Peyer's patch (tissue), 4 donors: Measurements from ENCODE around the gene TCF7.

Experiments used
- CTCF ChIP-seq, 6 experiments: fragments of 450-650 bp in 4 of 6; fragments of 200-600 bp in 2 of 6; sonication (generic) in 1 of 6; IDR thresholded peaks; one replicate each; pipeline ENCODE4 v1.5.1; 2017 to 2019; ENCODE audit warnings: antibody characterized with exemption in 6 of 6, mild to moderate bottlenecking in 3 of 6, moderate library complexity in 1 of 6
- POLR2A ChIP-seq, 2 donors: fragments of 450-650 bp; IDR thresholded peaks; one replicate each; pipeline ENCODE4 v1.5.1; 2017; ENCODE audit warnings: antibody characterized with exemption in 2 of 2, mild to moderate bottlenecking in 2 of 2, moderate library complexity in 2 of 2

- TF ChIP-seq CTCF (IDR thresholded peaks at IDR 0.05), result peak; percentile 67 to 97 (median 78)
- no peak for TF ChIP-seq POLR2A (IDR thresholded peaks at IDR 0.05)
Measured at GRCh38 chr5:134101686-134102439, 12.6 kb upstream of the TCF7 start.
